ENCODE results near the gene SPEM2. TPM values are rescaled to one million over a fixed set of nuclear protein-coding genes. Genes with fewer than 3 reads are reported as not detected.
A peak's percentile ranks its signal among the peaks of the same experiment; 100 is the strongest.

SPEM2 gene
- total and polyA plus RNA-seq, 2 of the 8 experiments (the other 6 are each of a cell fraction or from before 2014, with no cell fraction given), result 0.03 TPM; not detected in 1

- TF ChIP-seq EP300 (IDR thresholded peaks at IDR 0.05; ENCODE audit: borderline replicate concordance in 1 of 2, low read depth in 2 of 2, low read length in 2 of 2), result peak in 1 of 2 experiments; percentile 97; a peak in 2 of 3 replicates
- no peak for TF ChIP-seq FOSL1 (IDR thresholded peaks at IDR 0.05; ENCODE audit: insufficient read depth, low read depth, low read length)
- TF ChIP-seq RNF2 (IDR thresholded peaks at IDR 0.05; ENCODE audit: borderline replicate concordance, low read depth, low read length, missing control alignments, poor library complexity, severe bottlenecking), result no peak
- TF ChIP-seq KDM1A (IDR thresholded peaks at IDR 0.05; ENCODE audit: borderline replicate concordance, low read length), result no peak; the same call in 1 of the 2 replicates
- no peak for TF ChIP-seq HDAC6 (IDR thresholded peaks at IDR 0.05; ENCODE audit: low read depth, low read length)
- TF ChIP-seq SIRT6 (IDR thresholded peaks at IDR 0.05; ENCODE audit: low read length), result no peak
- no peak for TF ChIP-seq TEAD4 (IDR thresholded peaks at IDR 0.05; ENCODE audit: low read depth, low read length)
- no peak for TF ChIP-seq SP1 (IDR thresholded peaks at IDR 0.05; ENCODE audit: low read depth, low read length)
- TF ChIP-seq RBBP5 (IDR thresholded peaks at IDR 0.05; ENCODE audit: borderline replicate concordance, low read depth, low read length), result no peak
- TF ChIP-seq CREB1 (IDR thresholded peaks at IDR 0.05), result no peak; the same call in 1 of the 2 replicates
- TF ChIP-seq, protein P1, sequence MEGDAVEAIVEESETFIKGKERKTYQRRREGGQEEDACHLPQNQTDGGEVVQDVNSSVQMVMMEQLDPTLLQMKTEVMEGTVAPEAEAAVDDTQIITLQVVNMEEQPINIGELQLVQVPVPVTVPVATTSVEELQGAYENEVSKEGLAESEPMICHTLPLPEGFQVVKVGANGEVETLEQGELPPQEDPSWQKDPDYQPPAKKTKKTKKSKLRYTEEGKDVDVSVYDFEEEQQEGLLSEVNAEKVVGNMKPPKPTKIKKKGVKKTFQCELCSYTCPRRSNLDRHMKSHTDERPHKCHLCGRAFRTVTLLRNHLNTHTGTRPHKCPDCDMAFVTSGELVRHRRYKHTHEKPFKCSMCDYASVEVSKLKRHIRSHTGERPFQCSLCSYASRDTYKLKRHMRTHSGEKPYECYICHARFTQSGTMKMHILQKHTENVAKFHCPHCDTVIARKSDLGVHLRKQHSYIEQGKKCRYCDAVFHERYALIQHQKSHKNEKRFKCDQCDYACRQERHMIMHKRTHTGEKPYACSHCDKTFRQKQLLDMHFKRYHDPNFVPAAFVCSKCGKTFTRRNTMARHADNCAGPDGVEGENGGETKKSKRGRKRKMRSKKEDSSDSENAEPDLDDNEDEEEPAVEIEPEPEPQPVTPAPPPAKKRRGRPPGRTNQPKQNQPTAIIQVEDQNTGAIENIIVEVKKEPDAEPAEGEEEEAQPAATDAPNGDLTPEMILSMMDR (IDR thresholded peaks at IDR 0.05; ENCODE audit: control extremely low read depth in 1 of 3, insufficient read depth in 1 of 3, low read depth in 1 of 3, low read length in 3 of 3), result no peak
- no peak for TF ChIP-seq NRF1 (IDR thresholded peaks at IDR 0.05; ENCODE audit: low read depth, low read length)
- no peak for TF ChIP-seq TCF12 (IDR thresholded peaks at IDR 0.05; ENCODE audit: low read depth, low read length)
- 0 out of 2 replicates have a peak, but pooled peaks have one; percentile 12 for TF ChIP-seq TBP (IDR thresholded peaks at IDR 0.05; ENCODE audit: low read depth, low read length)
- no peak for TF ChIP-seq CBX5 (IDR thresholded peaks at IDR 0.05; ENCODE audit: low read depth, low read length)
- TF ChIP-seq E2F6 (IDR thresholded peaks at IDR 0.05), result no peak
- TF ChIP-seq CHD2 (IDR thresholded peaks at IDR 0.05; ENCODE audit: low read length), result peak; percentile 87
- TF ChIP-seq POLR2A (IDR thresholded peaks at IDR 0.05; ENCODE audit: control extremely low read depth in 1 of 2, low read depth in 2 of 2, low read length in 2 of 2), result 0 out of 3 replicates have a peak, but pooled peaks of 1 of the 2 experiments have one; percentile 13
- no peak for TF ChIP-seq RXRA (IDR thresholded peaks at IDR 0.05; ENCODE audit: insufficient read depth, low read depth, low read length)
- 0 out of 2 replicates have a peak, but pooled peaks have one; percentile 31 for TF ChIP-seq PHF8 (conservative IDR thresholded peaks at IDR 0.05; ENCODE audit: low read depth, low read length)
- peak in 1 of 2 experiments; percentile 26; a peak in 1 of 4 replicates for TF ChIP-seq HDAC2 (IDR thresholded peaks at IDR 0.05; ENCODE audit: borderline replicate concordance in 1 of 2, low read depth in 2 of 2, low read length in 2 of 2)
These were observed 14.9 kb downstream of the SPEM2 start (continued) for GRCh38 chr17:7440113-7440833.

Data from H1 (cell line).